HCT116 (cell line): ENCODE results near the gene PKD2. TPM values are rescaled to one million over a fixed set of nuclear protein-coding genes. Genes with fewer than 3 reads are reported as not detected.

Experiments used
- ATAC-seq: fragments of 200-7000 bp; cut with Tn5 transposase; 2 replicates; pipeline ENCODE4 v1.9.1; 2020; ENCODE audit warnings: mild to moderate bottlenecking, moderate library complexity
- BruUV-seq: library from RNA; stranded (reverse); fragments of 400-500 nt; replicated peaks from 2 replicates; lab custom pipeline; 2021; lab: Mats Ljungman, UMichigan
- CTCF ChIA-PET: fragments of 300-600 bp; sonication (Branson Sonifier 250); formaldehyde crosslinking; loops from one replicate; lab custom pipeline; 2021; ENCODE audit warnings: antibody characterized with exemption; lab: Charles Lee
- POLR2A ChIA-PET: fragments of 300-600, 350-600 bp; sonication (Branson Sonifier 250); formaldehyde crosslinking; loops from one replicate; lab custom pipeline; 2021; ENCODE audit warnings: antibody characterized with exemption; lab: Charles Lee
- RAD21 ChIA-PET, 2 experiments: fragments of 300-600 bp; sonication (Branson Sonifier 250); formaldehyde crosslinking; loops; one replicate each; lab custom pipeline; 2023; ENCODE audit warnings: low total read pairs in 2 of 2; ENCODE audit not compliant: uncharacterized antibody in 2 of 2, unreplicated experiment in 2 of 2, low non-redundant PET in 1 of 2; lab: Charles Lee
- DNase-seq: peaks from one replicate; pipeline ENCODE4 v3.0.0-alpha.2; 2010; ENCODE audit warnings: low read depth, low spot score
- H2AFZ ChIP-seq: fragments of 200-600 bp; shearing (Covaris generic), sonication (generic); 2 replicates; pipeline ENCODE4 v1.6.1; 2017; ENCODE audit warnings: low read depth, mixed run types, mixed read lengths, antibody characterized with exemption, low read length; ENCODE audit not compliant: poor library complexity, severe bottlenecking
- H3K27ac ChIP-seq: 2 replicates; pipeline ENCODE4 v1.5.1; 2012; ENCODE audit warnings: low read depth, low read length
- H3K27me3 ChIP-seq: fragments of 200-600 bp; sonication (generic); 2 replicates; pipeline ENCODE4 v1.6.1; 2016; ENCODE audit warnings: mixed run types, low read length, mixed read lengths; ENCODE audit not compliant: insufficient read depth
- H3K36me3 ChIP-seq, 2 experiments: fragments of 200-500 bp in 1 of 2; fragments of 200-600 bp in 1 of 2; sonication (Bioruptor generic) in 1 of 2; sonication (generic) in 1 of 2; 2 replicates each; pipeline versions ENCODE4 v1.5.1 to v1.6.1; 2014 to 2016; ENCODE audit warnings: low read length in 2 of 2, inconsistent platforms in 1 of 2, mixed read lengths in 1 of 2, mixed run types in 1 of 2; ENCODE audit not compliant: insufficient read depth in 2 of 2, control insufficient read depth in 1 of 2
- H3K4me1 ChIP-seq, 2 experiments: fragments of 200-600 bp in 1 of 2; sonication (generic) in 1 of 2; 2 replicates each; pipeline versions ENCODE4 v1.5.1 to v1.6.1; 2012 to 2017; ENCODE audit warnings: low read length in 2 of 2, inconsistent platforms in 1 of 2, mild to moderate bottlenecking in 1 of 2, mixed read lengths in 1 of 2, mixed run types in 1 of 2, moderate library complexity in 1 of 2; ENCODE audit not compliant: insufficient read depth in 2 of 2, control insufficient read depth in 1 of 2
- H3K4me2 ChIP-seq: fragments of 200-600 bp; sonication (generic); 2 replicates; pipeline ENCODE4 v1.6.1; 2017; ENCODE audit warnings: mixed run types, low read length, mixed read lengths
- H3K4me3 ChIP-seq, 2 experiments: fragments of 200-600 bp in 1 of 2; sonication (generic) in 1 of 2; replicated peaks in 1 of 2; 2 replicates each; pipeline ENCODE4 v1.5.1; 2011 to 2016; ENCODE audit warnings: low read length in 2 of 2, control low read depth in 1 of 2, low read depth in 1 of 2, mild to moderate bottlenecking in 1 of 2, mixed read lengths in 1 of 2, mixed run types in 1 of 2
- H3K79me2 ChIP-seq: fragments of 200-600 bp; sonication (generic); 2 replicates; pipeline ENCODE4 v1.6.1; 2017; ENCODE audit warnings: mild to moderate bottlenecking, mixed run types, low read length, moderate library complexity, mixed read lengths; ENCODE audit not compliant: insufficient read depth
- H3K9ac ChIP-seq: fragments of 200-600 bp; sonication (generic); 2 replicates; pipeline ENCODE4 v1.6.1; 2016; ENCODE audit warnings: low read length, mixed read lengths
- H3K9me2 ChIP-seq: fragments of 200-600 bp; sonication (generic), shearing (Covaris generic); 2 replicates; pipeline ENCODE4 v1.6.1; 2017; ENCODE audit warnings: mixed run types, mild to moderate bottlenecking, moderate library complexity; ENCODE audit not compliant: insufficient read depth
- H3K9me3 ChIP-seq, 2 experiments: fragments of 200-500 bp in 1 of 2; fragments of 200-600 bp in 1 of 2; sonication (Bioruptor generic) in 1 of 2; sonication (generic) in 1 of 2; 2 replicates each; pipeline ENCODE4 v1.6.1; 2014 to 2017; ENCODE audit warnings: low read length in 2 of 2, mixed read lengths in 2 of 2, inconsistent platforms in 1 of 2, low read depth in 1 of 2, mild to moderate bottlenecking in 1 of 2, mixed run types in 1 of 2, moderate library complexity in 1 of 2; ENCODE audit not compliant: control insufficient read depth in 1 of 2, insufficient read depth in 1 of 2
- H4K20me1 ChIP-seq: fragments of 200-600 bp; sonication (generic), shearing (Covaris generic); 2 replicates; pipeline ENCODE4 v1.6.1; 2017; ENCODE audit warnings: mixed run types, mild to moderate bottlenecking, moderate library complexity; ENCODE audit not compliant: insufficient read depth
- EZH2 ChIP-seq: fragments of 200-600 bp; sonication (generic); IDR thresholded peaks from 2 replicates; pipeline ENCODE4 v1.6.1; 2017; ENCODE audit warnings: antibody characterized with exemption, mixed run types
- EZH2phosphoT487 ChIP-seq: fragments of 200-600 bp; IDR thresholded peaks from 2 replicates; pipeline ENCODE4 v1.6.1; 2018; ENCODE audit warnings: antibody characterized with exemption, borderline replicate concordance
- RAD21 ChIP-seq: IDR thresholded peaks from 2 replicates; pipeline ENCODE4 v1.6.1; 2012; ENCODE audit warnings: low read depth, mild to moderate bottlenecking
- YY1 ChIP-seq: IDR thresholded peaks from 2 replicates; pipeline ENCODE4 v1.6.1; 2011; ENCODE audit warnings: low read length, low read depth, moderate library complexity, mild to moderate bottlenecking; ENCODE audit not compliant: insufficient replicate concordance; ENCODE audit errors: extremely low read depth
- ZFX ChIP-seq: fragments of 450-650 bp; IDR thresholded peaks from 2 replicates; pipeline ENCODE4 v1.6.1; 2017
- intact Hi-C: fragments of 100-400 bp; cut with micrococcal nuclease; formaldehyde crosslinking; loops from 2 replicates; pipeline ENCODE4 v1.10.0; 2022
- total RNA-seq: library from RNA; stranded (reverse); gene quantifications from one replicate; pipeline ENCODE4 v1.2.1, GENCODE V29; 2021; ENCODE audit not compliant: unreplicated experiment
- TF ChIP-seq, protein P1 (sequence below): IDR thresholded peaks from 2 replicates; pipeline ENCODE4 v1.6.1; 2011; ENCODE audit warnings: mild to moderate bottlenecking, low read length, moderate library complexity; ENCODE audit not compliant: insufficient replicate concordance; ENCODE audit errors: extremely low read depth
- TF ChIP-seq, protein P2 (sequence below), 3 experiments: fragments of 200-600 bp in 1 of 3; sonication (generic) in 1 of 3; IDR thresholded peaks in 2 of 3; conservative IDR thresholded peaks in 1 of 3; 2 replicates each; pipeline ENCODE4 v1.5.1; 2012 to 2017; ENCODE audit warnings: low read depth in 2 of 3, low read length in 2 of 3, antibody characterized with exemption in 1 of 3, borderline replicate concordance in 1 of 3, control low read depth in 1 of 3, mild to moderate bottlenecking in 1 of 3, mixed read lengths in 1 of 3, mixed run types in 1 of 3, moderate library complexity in 1 of 3; ENCODE audit not compliant: insufficient read depth in 1 of 3

PKD2 gene
- total RNA-seq, 1 experiment from 2014 or later = 10.1 TPM

DNA sequence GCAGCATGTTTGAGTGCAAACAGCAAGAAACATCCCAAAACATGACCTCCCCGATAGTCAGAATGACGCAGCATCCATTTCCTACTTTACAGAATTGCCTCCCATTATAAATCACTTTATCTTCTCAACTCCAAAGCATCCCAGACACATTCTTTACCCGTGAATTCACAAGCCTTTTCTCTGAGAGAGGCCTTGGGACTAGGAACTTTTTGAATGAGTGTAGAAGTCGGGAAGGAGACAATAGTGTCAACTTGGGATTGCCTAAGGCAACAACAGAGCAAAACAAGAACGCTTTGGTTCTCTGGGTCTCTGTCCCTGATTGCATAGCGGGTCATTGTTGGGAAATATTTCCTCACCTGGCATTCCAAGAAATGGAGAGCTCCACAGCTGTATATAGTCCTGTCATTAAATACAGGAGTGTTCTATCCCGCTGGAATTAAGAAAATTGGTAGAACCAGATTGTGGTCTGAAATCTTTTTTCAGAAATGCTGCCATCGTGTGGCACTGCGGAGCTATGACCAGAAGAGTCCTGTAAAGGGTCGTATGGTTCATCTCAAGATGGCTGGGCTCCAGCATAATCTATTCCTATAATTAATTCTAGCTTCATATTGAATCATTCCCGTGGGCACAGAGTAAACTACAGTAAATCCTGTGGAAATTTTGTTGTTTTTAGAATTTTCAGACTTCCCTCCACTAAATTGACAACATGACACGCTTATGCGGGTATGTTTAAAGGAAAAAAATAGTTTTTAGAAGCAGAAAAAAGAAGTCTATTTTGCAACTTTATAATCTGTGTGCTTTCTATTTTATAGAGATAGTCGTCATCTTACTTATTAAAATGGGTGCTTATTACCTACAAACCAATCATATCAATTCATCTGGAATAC, 33.9 kb upstream of the PKD2 start:
- Histone ChIP-seq H3K4me1 (peaks cover 2 to 24% of the 10 kb centered on the region in 2 experiments; a peak in 3 of 4 replicates), H3K4me3 (no peak overlapping the region), H3K9me3 (no peaks in the 10 kb centered on the region), H3K27me3 (no peaks in the 10 kb centered on the region), H2AFZ (peak overlapping the region; percentile 92), H3K4me2 (peak overlapping the region; percentile 27), H4K20me1 (no peaks in the 10 kb centered on the region), H3K79me2 (no peaks in the 10 kb centered on the region), H3K36me3 (no peaks in the 10 kb centered on the region), H3K9me2 (no peaks in the 10 kb centered on the region), H3K27ac (no peak overlapping the region), H3K9ac (no peak overlapping the region)
- ATAC-seq (peak; percentile 79), DNase-seq (peak; percentile 59)
- ChIA-PET POLR2A (interaction anchor here (1.6 kb wide), 1 partner anchor 12 kb away, joined by 4 read pairs; no protein-coding TSS in a partner anchor), CTCF (interaction anchor here (0.6 to 5.4 kb wide), 21 partner anchors 9 to 293 kb away, joined by 3 to 49 read pairs (median 5); no protein-coding TSS in a partner anchor), RAD21 (interaction anchor here (0.5 to 1.4 kb wide), 7 partner anchors 12 to 238 kb away, joined by 3 to 4 read pairs (median 3); no protein-coding TSS in a partner anchor)
- BruUV-seq = no TSS peak
- intact Hi-C loops = loop anchor here (1.0 to 10.0 kb wide), 2 partner anchors 120 to 429 kb away; no protein-coding TSS in a partner anchor
- TF ChIP-seq ZFX = no peak
- no peak for TF ChIP-seq EZH2phosphoT487
- TF ChIP-seq, protein P1, sequence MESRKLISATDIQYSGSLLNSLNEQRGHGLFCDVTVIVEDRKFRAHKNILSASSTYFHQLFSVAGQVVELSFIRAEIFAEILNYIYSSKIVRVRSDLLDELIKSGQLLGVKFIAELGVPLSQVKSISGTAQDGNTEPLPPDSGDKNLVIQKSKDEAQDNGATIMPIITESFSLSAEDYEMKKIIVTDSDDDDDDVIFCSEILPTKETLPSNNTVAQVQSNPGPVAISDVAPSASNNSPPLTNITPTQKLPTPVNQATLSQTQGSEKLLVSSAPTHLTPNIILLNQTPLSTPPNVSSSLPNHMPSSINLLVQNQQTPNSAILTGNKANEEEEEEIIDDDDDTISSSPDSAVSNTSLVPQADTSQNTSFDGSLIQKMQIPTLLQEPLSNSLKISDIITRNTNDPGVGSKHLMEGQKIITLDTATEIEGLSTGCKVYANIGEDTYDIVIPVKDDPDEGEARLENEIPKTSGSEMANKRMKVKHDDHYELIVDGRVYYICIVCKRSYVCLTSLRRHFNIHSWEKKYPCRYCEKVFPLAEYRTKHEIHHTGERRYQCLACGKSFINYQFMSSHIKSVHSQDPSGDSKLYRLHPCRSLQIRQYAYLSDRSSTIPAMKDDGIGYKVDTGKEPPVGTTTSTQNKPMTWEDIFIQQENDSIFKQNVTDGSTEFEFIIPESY = no peak
- no peak for TF ChIP-seq EZH2
- TF ChIP-seq YY1 = peak; percentile 73
- peak; percentile 79 for TF ChIP-seq RAD21
- TF ChIP-seq, protein P2, sequence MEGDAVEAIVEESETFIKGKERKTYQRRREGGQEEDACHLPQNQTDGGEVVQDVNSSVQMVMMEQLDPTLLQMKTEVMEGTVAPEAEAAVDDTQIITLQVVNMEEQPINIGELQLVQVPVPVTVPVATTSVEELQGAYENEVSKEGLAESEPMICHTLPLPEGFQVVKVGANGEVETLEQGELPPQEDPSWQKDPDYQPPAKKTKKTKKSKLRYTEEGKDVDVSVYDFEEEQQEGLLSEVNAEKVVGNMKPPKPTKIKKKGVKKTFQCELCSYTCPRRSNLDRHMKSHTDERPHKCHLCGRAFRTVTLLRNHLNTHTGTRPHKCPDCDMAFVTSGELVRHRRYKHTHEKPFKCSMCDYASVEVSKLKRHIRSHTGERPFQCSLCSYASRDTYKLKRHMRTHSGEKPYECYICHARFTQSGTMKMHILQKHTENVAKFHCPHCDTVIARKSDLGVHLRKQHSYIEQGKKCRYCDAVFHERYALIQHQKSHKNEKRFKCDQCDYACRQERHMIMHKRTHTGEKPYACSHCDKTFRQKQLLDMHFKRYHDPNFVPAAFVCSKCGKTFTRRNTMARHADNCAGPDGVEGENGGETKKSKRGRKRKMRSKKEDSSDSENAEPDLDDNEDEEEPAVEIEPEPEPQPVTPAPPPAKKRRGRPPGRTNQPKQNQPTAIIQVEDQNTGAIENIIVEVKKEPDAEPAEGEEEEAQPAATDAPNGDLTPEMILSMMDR (IDR thresholded peaks at IDR 0.05 in 2 of 3, conservative IDR thresholded peaks at IDR 0.05 in 1 of 3; ENCODE audit: borderline replicate concordance in 1 of 3, insufficient read depth in 1 of 3, low read depth in 2 of 3, low read length in 2 of 3) = peak; percentile 63 to 83 (median 74); a peak in 5 of 6 replicates
